Epithelial cell of umbilical artery (primary cell): ENCODE results near the gene ARL8B. TPM values are rescaled to one million over a fixed set of nuclear protein-coding genes. Genes with fewer than 3 reads are reported as not detected.

Source experiments
- total RNA-seq: library from RNA; depleted of rRNA; stranded (reverse); fragments of >200 nt; gene quantifications from 2 replicates; pipeline ENCODE4 v1.2.3, GENCODE V29; 2014

ARL8B gene
- 49.4 and 54.3 TPM in 2 replicates for total RNA-seq

DNA sequence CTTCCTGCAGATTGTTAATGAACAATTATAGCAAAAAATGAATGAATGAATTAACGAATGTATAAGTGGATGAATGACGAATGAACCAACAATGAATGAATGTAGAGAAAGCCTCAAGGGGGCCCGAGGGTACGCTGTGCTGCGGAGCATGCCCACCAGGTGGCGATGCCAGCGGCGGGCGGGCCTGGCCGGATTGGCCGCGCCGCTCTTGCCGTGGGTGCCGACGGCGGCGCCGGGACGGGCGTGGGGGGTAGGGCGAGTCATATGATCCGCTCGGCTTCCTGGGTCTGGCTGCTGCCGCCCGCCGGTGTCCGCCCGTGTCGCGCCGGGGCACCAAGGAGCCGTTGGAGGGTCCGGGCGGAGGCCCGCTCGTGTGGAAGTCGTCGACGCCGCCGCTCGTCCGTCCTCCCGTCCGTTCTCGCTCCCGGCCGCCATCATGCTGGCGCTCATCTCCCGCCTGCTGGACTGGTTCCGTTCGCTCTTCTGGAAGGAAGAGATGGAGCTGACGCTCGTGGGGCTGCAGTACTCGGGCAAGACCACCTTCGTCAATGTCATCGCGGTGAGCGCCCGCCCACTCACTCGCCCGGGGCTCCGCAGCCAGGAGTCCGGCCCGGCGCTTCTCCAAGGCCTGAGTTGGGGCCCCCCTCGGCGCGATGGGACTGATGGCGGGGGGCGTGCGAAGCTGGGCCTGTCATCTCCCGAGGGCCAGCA lies at the start of gene ARL8B:
ARL8B (plus strand) TSS at position 263 of the 711 bp plus-strand sequence; CDS start at position 437, 174 bp downstream.

GRCh38 chr3:5187156-5187919 lies 65.2 kb downstream of the ARL8B start, which contains the start of gene EDEM1:
Gene EDEM1 (plus strand): TSS chr3:5187707. CDS start chr3:5187806, 99 bp downstream.

Other genes with a start within 250 kb of the ARL8B start
- 11.1 and 24.7 TPM in 2 replicates for gene BHLHE40, start 142.9 kb upstream of the ARL8B start, total RNA-seq
- 21.6 and 25.7 TPM in 2 replicates for gene EDEM1, start 65.4 kb downstream of the ARL8B start, total RNA-seq